ENCODE measurements around the gene RERE. TPM values are rescaled to one million over a fixed set of nuclear protein-coding genes. Genes with fewer than 3 reads are reported as not detected.
"Not testable (repeated sequence)": the region's sequence is repeated elsewhere in the genome, so short reads cannot be mapped to it uniquely, and the experiment has no call there.

Gene RERE
- polyA plus RNA-seq, 3 donors from 2014 or later: 3.8 to 5.9 (median 3.8) TPM

DNA sequence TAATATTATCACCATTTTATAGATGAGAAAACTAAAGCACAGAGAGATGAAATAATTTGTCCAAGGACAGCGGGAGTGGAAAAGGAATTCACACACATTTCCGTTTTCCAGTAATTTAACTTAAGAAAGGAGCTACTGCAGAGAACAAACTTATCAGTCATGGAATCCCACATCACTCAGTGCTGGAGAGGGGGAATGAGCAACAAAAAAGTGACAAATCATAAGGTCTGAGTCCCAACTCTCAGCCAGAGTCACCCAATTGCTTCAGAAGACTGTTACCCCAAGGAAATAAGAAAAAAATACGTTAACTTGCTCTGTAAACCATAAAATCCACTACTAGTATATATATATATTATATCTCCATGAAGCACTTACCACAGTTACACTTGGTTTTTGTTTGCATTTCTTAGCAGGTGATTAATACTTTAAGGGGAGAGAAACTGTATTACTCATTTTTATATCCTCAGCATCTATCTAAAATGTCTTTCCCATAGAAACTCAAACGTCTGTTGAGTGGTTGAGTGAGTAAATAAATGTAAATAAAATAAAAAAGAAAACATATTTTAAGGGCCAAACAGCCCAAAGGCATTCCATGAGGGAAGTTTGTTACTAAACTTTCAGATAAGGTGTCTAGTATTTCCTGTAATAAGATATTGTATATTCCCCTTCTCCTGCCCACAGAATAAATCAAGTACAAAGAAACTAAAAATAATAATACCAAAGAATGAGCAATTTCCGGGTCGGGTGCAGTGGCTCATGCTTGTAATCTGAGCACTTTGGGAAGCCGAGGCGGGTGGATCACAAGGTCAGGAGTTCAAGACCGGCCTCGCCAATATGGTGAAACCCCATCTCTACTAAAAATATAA lies 422.8 kb downstream of the RERE start:
- no peak for DNase-seq
- Mint-ChIP-seq H3K9me3 (no peaks in the 10 kb centered on the region), H3K4me1 (peaks cover 55 to 57% of the 10 kb centered on the region in 2 donors)

DNA sequence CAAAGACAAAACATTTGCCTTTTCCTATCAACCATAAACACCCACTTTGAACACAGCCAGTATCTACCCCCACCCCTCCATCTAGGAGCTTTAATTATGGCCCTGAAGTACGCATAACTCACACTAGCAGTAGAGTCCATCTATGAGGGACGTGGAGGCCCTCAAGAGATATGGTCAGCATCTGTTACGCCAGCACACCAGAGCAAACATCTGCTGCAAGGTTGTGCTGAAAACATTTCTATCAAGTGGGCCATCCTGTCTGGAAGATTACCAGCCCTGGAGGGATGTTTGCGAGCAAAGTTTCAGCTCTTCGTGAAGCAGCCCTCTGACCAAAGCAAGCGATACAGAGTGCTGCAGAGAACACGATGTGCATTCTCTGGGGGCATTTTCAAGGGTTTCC lies 424.9 kb downstream of the RERE start:
- no peaks in the 10 kb centered on the region for H3K9me3 Mint-ChIP-seq
- peaks cover 51% of the 10 kb centered on the region in 2 donors for H3K4me1 Mint-ChIP-seq
- H3K36me3 Mint-ChIP-seq: peaks cover 0 to 8% (median 0%) of the 10 kb centered on the region in 3 donors
- no peak overlapping the region for H3K27ac Mint-ChIP-seq
- no peak for DNase-seq
- peaks cover 0 to 4% (median 2%) of the 10 kb centered on the region in 3 donors for H3K27me3 Mint-ChIP-seq (ENCODE audit: low read depth in 3 of 3)
- no peak overlapping the region for H3K4me3 Mint-ChIP-seq

More for the DNA sequence above, 422.8 kb downstream of the RERE start:
- Mint-ChIP-seq H3K27ac (peak overlapping the region in 5 of 6 donors; percentile 25 to 90 (median 73)), H3K4me3 (peak overlapping the region; percentile 78 to 91 (median 83)), H3K36me3 (peaks cover 0 to 4% (median 0%) of the 10 kb centered on the region in 3 donors), H3K27me3 (ENCODE audit: low read depth in 3 of 3) (peaks cover 0 to 4% (median 3%) of the 10 kb centered on the region in 3 donors)

DNA sequence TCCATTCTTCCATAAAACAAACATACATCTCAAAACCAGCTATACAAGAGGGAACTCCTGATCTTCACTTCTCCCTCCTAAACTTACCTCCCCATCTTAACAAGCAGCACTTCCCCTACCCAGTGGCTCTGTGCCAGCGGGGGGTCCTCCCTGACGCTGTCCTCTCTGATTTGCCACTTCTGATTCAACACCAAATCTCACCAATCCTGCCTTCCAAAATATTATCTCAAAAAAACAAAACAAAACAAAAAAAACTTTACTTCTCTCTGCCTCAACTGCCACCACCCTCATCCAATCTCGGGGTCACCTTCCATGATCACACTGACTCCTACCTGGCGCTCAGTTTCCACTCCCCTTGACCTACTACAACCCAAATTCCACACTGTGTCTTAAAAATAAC lies 426.7 kb downstream of the RERE start:
- peaks cover 0 to 11% (median 0%) of the 10 kb centered on the region in 3 donors for H3K36me3 Mint-ChIP-seq
- H3K4me1 Mint-ChIP-seq: peaks cover 42 to 46% of the 10 kb centered on the region in 2 donors
- H3K4me3 Mint-ChIP-seq: no peak overlapping the region
- H3K27ac Mint-ChIP-seq: peak overlapping the region in 2 of 6 donors; percentile 28 to 35
- H3K27me3 Mint-ChIP-seq (ENCODE audit: low read depth in 3 of 3): peaks cover 0 to 3% (median 2%) of the 10 kb centered on the region in 3 donors
- DNase-seq: no peak
- H3K9me3 Mint-ChIP-seq: no peaks in the 10 kb centered on the region

DNA sequence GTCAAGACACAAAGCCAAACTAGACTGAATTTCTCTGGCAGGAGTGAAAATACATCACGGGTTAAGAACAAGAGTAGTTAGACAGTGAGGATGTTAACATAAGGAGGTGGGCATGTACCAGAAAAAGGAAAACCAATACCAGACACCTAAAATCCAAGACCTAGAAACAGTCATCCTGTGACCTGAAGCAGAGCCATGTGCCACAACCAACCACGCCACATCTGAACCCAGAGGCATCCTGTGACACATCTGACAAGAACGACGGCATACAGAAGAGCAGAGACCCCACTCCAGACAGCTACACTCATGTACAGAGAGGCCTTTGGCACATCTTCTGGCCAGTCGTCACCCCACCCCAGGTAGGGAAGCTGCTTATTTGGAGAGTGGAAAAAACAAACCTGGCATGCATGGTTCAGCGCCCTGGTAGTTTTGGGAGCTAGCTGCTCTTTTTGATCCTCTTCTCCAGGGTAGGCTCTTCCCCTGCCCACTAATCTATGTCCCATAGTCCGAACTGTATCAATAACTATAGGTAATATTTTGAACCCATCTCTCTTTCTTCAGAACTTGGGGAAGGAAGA lies 427.4 kb downstream of the RERE start:
- Mint-ChIP-seq H3K36me3 (peaks cover 0 to 11% (median 0%) of the 10 kb centered on the region in 3 donors), H3K4me3 (no peak overlapping the region), H3K9me3 (no peaks in the 10 kb centered on the region), H3K4me1 (peaks cover 38 to 39% of the 10 kb centered on the region in 2 donors), H3K27me3 (ENCODE audit: low read depth in 3 of 3) (peaks cover 0 to 2% (median 0%) of the 10 kb centered on the region in 3 donors), H3K27ac (peak overlapping the region in 1 of 6 donors; percentile 4)
- DNase-seq: no peak

DNA sequence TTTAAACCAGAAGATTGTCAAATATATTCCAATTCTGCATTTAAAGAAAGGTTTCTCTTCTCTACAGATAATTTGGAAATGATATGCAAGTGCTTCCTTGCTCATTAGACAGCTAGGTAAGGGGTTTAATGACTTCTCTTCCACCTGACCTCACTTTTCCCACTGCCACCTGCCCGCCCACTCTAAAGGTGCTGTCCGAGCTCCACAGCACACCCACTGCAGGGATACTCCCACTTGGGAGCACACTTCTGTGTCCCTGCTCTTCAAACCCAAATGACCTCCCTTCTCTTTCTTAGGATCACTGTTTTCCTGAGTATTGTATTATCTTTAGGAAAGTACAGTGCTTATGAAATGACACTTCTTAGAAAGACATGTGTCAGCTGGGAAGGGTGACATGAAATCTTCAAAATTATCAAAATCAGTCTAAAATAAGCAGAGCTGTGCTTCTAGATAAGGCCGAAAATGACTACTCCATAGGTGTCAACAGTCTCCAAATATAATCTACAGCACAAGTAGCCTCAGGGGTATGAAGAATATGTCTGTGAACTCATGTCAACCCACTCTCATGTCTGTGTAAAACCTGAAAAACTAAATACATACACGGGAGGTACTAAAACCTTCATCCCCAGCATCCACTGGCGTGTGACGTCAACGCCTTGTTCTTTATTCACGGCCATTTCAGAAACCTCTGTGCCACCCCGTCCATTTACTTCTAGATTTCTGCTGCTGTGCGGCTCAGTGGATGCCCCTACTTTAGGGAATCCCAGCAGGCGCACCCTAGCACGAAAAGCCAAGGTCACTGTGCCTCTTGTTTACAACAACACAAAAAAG lies 428.5 kb downstream of the RERE start:
- no peak overlapping the region for H3K4me3 Mint-ChIP-seq

DNA sequence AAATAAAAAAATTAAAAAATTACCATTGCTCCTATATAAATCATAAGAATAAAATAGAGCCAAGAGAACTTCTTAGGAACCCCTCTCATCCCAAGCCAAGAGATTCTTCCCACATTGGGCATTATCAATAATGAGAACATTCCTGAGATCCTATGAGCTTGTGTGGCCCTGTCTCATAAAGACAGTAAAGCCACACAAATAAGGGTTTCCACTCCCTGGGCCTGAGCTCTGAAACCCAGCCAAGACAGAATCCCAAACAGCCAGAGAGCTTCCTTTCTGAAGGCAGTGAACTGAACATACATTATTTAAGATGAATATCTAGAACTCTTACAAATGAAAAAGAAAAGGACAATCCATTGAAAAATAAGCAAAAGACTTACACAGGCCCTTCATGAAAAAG lies 431.2 kb downstream of the RERE start:
- Mint-ChIP-seq H3K36me3 (peaks cover 0 to 11% (median 0%) of the 10 kb centered on the region in 3 donors), H3K27me3 (ENCODE audit: low read depth in 3 of 3) (peaks cover 0 to 2% (median 0%) of the 10 kb centered on the region in 3 donors), H3K4me3 (no peak overlapping the region), H3K9me3 (no peaks in the 10 kb centered on the region), H3K4me1 (peaks cover 57 to 58% of the 10 kb centered on the region in 2 donors), H3K27ac (no peak overlapping the region)
- no peak for DNase-seq

More for the DNA sequence above, 428.5 kb downstream of the RERE start:
- Mint-ChIP-seq H3K27me3 (ENCODE audit: low read depth in 3 of 3) (peaks cover 0 to 2% (median 0%) of the 10 kb centered on the region in 3 donors), H3K9me3 (no peaks in the 10 kb centered on the region), H3K36me3 (peaks cover 0 to 11% (median 0%) of the 10 kb centered on the region in 3 donors), H3K27ac (peak overlapping the region in 1 of 6 donors; percentile 65), H3K4me1 (peaks cover 38 to 40% of the 10 kb centered on the region in 2 donors)
- DNase-seq: no peak

DNA sequence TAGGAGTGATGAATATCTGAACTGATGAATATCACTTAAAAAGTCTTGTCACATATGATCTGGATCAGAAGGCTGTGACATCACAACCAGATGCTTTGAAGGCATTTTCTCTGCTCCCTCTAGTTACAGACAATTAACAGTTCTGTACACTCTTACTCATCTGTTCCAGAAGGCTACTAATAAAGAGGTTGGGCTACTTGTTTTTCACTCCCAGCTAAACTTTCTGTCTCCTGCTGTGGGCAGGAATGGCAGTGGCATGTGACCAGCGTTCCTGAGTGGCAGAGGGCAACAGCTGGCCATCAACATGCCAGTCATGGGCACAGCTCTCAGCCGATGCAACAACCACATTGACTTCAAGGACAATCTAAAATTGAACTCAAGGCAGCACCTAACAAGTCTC lies 432.9 kb downstream of the RERE start:
- Mint-ChIP-seq H3K27me3 (ENCODE audit: low read depth in 3 of 3) (peaks cover 0 to 2% (median 0%) of the 10 kb centered on the region in 3 donors), H3K27ac (peak overlapping the region in 1 of 6 donors; percentile 36), H3K36me3 (peaks cover 0 to 11% (median 0%) of the 10 kb centered on the region in 3 donors), H3K4me1 (peaks cover 62 to 68% of the 10 kb centered on the region in 2 donors), H3K9me3 (no peaks in the 10 kb centered on the region), H3K4me3 (no peak overlapping the region)
- DNase-seq: no peak

DNA sequence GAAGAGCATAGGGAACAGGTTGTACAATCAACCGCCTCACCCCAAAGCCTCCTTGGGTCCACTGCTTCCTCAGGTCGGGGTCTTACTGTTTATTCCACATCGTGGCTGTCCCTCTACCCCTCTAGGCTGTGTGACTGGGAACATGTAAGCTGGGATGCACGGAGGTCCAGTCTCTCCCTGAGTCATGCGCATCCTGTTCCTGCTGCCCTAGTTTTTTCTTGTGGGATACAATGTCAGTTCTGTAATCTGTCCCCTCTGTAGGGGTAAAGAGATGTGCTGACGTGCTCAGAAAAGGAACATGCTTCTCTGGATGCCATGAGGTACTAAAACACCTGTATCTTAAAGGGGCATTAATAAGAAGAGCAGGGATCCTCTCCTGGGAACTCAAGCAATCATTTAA lies 433.4 kb downstream of the RERE start:
- Mint-ChIP-seq H3K9me3 (no peaks in the 10 kb centered on the region), H3K36me3 (peaks cover 0 to 11% (median 0%) of the 10 kb centered on the region in 3 donors), H3K4me1 (peaks cover 67 to 73% of the 10 kb centered on the region in 2 donors), H3K27ac (peak overlapping the region in 1 of 6 donors; percentile 36), H3K27me3 (ENCODE audit: low read depth in 3 of 3) (peaks cover 0 to 2% (median 0%) of the 10 kb centered on the region in 3 donors), H3K4me3 (no peak overlapping the region)
- DNase-seq: no peak

DNA sequence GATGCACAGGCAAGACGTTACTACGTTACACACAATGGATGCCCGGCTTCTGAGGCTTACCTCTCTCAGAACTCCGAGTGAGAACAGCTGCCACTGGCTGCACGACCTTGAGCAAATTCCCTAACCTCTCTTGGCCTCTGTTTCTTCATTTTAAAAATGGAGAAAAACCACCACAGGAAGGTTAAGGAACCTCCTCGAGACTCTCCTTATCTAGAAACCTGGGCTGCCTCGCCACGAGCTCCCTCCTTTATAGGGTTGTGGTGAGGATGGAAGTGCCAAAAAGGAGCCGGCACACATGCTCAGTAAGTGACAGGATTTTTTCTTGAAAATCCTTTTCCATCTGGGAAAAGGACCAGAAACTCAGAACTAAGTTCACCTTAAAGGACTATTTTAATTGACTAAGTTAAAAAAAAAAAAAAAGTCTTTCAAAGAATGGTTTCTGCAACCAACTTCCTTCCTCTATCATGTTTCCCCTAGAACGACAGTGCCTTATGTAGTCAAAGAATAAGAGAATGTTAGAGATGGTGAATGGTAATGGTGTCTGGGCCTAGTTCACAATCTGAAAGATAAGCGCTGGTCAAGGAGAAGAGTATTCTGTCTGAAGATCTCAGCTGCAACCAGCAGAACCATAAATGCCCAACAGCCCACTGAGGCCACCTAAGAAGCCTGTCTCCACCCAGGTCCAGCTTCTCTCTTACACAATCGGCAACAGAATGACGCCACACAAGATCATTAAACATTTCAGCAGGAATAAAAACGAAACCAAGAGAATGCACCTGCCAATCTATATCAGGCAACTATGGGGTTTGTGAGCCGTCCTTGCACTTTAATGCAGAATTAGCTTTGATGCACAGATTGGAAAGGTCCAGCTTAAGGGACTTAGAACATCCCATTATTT lies 434.6 kb downstream of the RERE start:
- H3K27ac Mint-ChIP-seq: peak overlapping the region in 5 of 6 donors; percentile 46 to 88 (median 65)
- peaks cover 77 to 79% of the 10 kb centered on the region in 2 donors for H3K4me1 Mint-ChIP-seq
- peaks cover 0 to 2% (median 0%) of the 10 kb centered on the region in 3 donors for H3K27me3 Mint-ChIP-seq (ENCODE audit: low read depth in 3 of 3)
- no peaks in the 10 kb centered on the region for H3K9me3 Mint-ChIP-seq
- peaks cover 0 to 6% (median 0%) of the 10 kb centered on the region in 3 donors for H3K36me3 Mint-ChIP-seq
- no peak for DNase-seq
- peak overlapping the region; percentile 32 to 71 (median 66) for H3K4me3 Mint-ChIP-seq

DNA sequence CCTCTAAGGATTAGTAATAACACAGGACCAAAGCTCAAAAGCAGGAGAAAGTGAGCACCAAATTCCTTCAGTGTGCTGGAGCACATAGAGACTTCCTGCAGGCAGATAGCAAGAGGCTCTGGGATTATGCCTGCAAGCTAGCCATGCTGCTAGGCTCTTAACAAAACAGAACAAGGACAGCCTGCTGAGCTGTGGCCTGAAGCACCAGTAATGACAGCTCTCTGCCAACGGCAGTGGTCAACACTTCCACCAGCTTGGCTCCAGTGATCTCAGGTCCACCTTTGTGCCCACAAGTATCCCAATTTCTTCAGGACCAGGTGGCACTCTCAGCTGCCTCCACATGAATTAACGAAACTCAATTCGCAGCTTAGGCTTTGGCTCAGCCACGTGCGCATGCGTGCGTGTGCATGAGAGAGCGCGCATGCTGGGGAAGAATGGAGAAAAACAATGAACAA lies 435.4 kb downstream of the RERE start:
- H3K27ac Mint-ChIP-seq: no peak overlapping the region
- H3K36me3 Mint-ChIP-seq: peaks cover 0 to 6% (median 0%) of the 10 kb centered on the region in 3 donors
- no peaks in the 10 kb centered on the region for H3K9me3 Mint-ChIP-seq
- H3K4me1 Mint-ChIP-seq: peaks cover 72 to 75% of the 10 kb centered on the region in 2 donors
- H3K4me3 Mint-ChIP-seq: peak overlapping the region in 2 of 5 donors; percentile 17 to 24
- DNase-seq: no peak
- peaks cover 0 to 2% (median 0%) of the 10 kb centered on the region in 3 donors for H3K27me3 Mint-ChIP-seq (ENCODE audit: low read depth in 3 of 3)

DNA sequence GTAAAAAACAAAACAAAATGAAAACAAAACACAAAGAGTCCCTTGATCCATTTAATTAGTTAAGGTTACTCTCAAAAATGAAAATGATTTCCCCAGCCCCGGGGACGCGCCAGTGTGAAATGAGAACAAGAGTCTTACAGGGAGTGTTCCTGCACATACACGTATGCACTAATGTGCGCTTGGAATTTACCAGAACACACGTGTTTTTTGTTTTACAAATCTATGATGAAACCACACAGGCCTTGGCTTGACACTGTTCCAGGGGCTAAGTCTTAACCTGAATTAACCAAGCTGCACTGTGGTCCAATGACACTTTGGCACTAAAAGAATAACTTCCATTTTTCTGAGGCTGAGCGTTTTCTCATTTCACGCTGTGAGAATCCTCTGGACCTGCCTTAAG lies 435.8 kb downstream of the RERE start:
- no peak for DNase-seq
- Mint-ChIP-seq H3K27me3 (ENCODE audit: low read depth in 3 of 3) (peaks cover 0 to 2% (median 0%) of the 10 kb centered on the region in 3 donors), H3K36me3 (peaks cover 0 to 6% (median 0%) of the 10 kb centered on the region in 3 donors), H3K4me3 (no peak overlapping the region), H3K4me1 (peaks cover 67 to 72% of the 10 kb centered on the region in 2 donors), H3K27ac (no peak overlapping the region), H3K9me3 (no peaks in the 10 kb centered on the region)

DNA sequence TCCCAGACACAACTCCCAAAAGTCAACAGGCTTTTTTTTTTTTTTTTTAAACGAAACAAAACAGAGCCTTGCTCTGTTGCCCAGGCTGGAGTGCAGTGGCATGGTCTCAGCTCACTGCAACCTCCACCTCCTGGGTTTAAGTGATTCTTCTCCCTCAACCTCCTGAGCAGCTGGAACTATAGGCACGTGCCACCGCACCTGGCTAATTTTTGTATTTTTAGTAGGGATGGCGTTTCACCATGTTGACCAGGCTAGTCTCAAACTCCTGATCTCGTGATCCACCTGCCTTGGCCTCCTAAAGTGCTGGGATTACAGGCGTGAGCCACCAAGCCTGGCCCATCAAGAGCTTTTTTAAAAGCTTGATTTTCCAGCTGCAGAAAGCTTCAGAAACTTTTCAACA lies 437.1 kb downstream of the RERE start:
- H3K4me3 Mint-ChIP-seq; H3K36me3 Mint-ChIP-seq; H3K27ac Mint-ChIP-seq; H3K9me3 Mint-ChIP-seq; H3K27me3 Mint-ChIP-seq (ENCODE audit: low read depth in 3 of 3); DNase-seq: not testable (repeated sequence)
- H3K4me1 Mint-ChIP-seq: peaks cover 69 to 78% of the 10 kb centered on the region in 2 donors
